ENCODE data around the gene PTRHD1. TPM values are rescaled to one million over a fixed set of nuclear protein-coding genes. Genes with fewer than 3 reads are reported as not detected.
A peak's percentile ranks its signal among the peaks of the same experiment; 100 is the strongest.

The PTRHD1 gene
- total RNA-seq, 1 experiment from 2014 or later, result 23.6 TPM

GRCh38 chr2:24824966-24825882 is 32.0 kb upstream of the PTRHD1 start:
- Histone ChIP-seq H3K4me1 (replicated peaks; ENCODE audit: insufficient read depth) (no peaks in the 10 kb centered on the region), H3K27me3 (ENCODE audit: insufficient read depth, low read depth) (no peaks in the 10 kb centered on the region), H3K27ac (no peak overlapping the region), H3F3A (ENCODE audit: insufficient read depth, low read depth) (peaks cover 5% of the 10 kb centered on the region; the same call in 1 of the 2 replicates), H4K20me1 (ENCODE audit: insufficient read depth) (no peaks in the 10 kb centered on the region), H3K36me3 (ENCODE audit: low read depth) (no peaks in the 10 kb centered on the region; the same call in 1 of the 2 replicates), H3K4me3 (no peak overlapping the region), H3K9me2 (ENCODE audit: insufficient read depth) (no peaks in the 10 kb centered on the region), H3K79me2 (ENCODE audit: low read depth) (no peaks in the 10 kb centered on the region), H3K4me2 (no peak overlapping the region), H2AFZ (no peak overlapping the region), H3K9me3 (ENCODE audit: insufficient read depth, low read depth) (no peaks in the 10 kb centered on the region)
- ChIA-PET CTCF (no interaction called here), POLR2A (ENCODE audit: unreplicated experiment) (no interaction called here)
- no TSS peak for BruUV-seq (replicated peaks)
- DNase-seq, result no peak
- TF ChIP-seq EZH2 (IDR thresholded peaks at IDR 0.05; ENCODE audit: low read depth), result no peak
- peak; percentile 75 for TF ChIP-seq CTCF (conservative IDR thresholded peaks at IDR 0.05)
- intact Hi-C loops (cut with micrococcal nuclease; ENCODE audit: unreplicated experiment), result loop anchor here (5.0 kb wide), 1 partner anchor 598 kb away; no protein-coding TSS in a partner anchor

- ChIA-PET CTCF (interaction anchor here (0.6 to 0.7 kb wide), 2 partner anchors 332 to 789 kb away, joined by 4 to 10 read pairs; no protein-coding TSS in a partner anchor), POLR2A (ENCODE audit: unreplicated experiment) (no interaction called here)
- Histone ChIP-seq H3K9me2 (ENCODE audit: insufficient read depth) (no peaks in the 10 kb centered on the region), H3K27me3 (ENCODE audit: insufficient read depth, low read depth) (no peaks in the 10 kb centered on the region), H3K36me3 (ENCODE audit: low read depth) (peaks cover 5% of the 10 kb centered on the region; the same call in 1 of the 2 replicates), H3F3A (ENCODE audit: insufficient read depth, low read depth) (peaks cover 5% of the 10 kb centered on the region; the same call in 1 of the 2 replicates), H3K79me2 (ENCODE audit: low read depth) (no peaks in the 10 kb centered on the region), H4K20me1 (ENCODE audit: insufficient read depth) (no peaks in the 10 kb centered on the region), H3K4me1 (replicated peaks; ENCODE audit: insufficient read depth) (no peaks in the 10 kb centered on the region), H2AFZ (no peak overlapping the region), H3K27ac (no peak overlapping the region), H3K4me2 (no peak overlapping the region), H3K4me3 (no peak overlapping the region), H3K9me3 (ENCODE audit: insufficient read depth, low read depth) (no peaks in the 10 kb centered on the region)
- intact Hi-C loops (cut with micrococcal nuclease; ENCODE audit: unreplicated experiment), result no loop called here
- DNase-seq, result no peak
- no TSS peak for BruUV-seq (replicated peaks)
- TF ChIP-seq CTCF (conservative IDR thresholded peaks at IDR 0.05), result no peak
- no peak for TF ChIP-seq EZH2 (IDR thresholded peaks at IDR 0.05; ENCODE audit: low read depth)
Observed at GRCh38 chr2:24824071-24824588, 30.9 kb upstream of the PTRHD1 start.

- Histone ChIP-seq H3K4me1 (replicated peaks; ENCODE audit: insufficient read depth) (no peaks in the 10 kb centered on the region), H3K4me3 (no peak overlapping the region), H3K27me3 (ENCODE audit: insufficient read depth, low read depth) (no peaks in the 10 kb centered on the region), H4K20me1 (ENCODE audit: insufficient read depth) (no peaks in the 10 kb centered on the region), H3K9me3 (ENCODE audit: insufficient read depth, low read depth) (no peaks in the 10 kb centered on the region), H3K79me2 (ENCODE audit: low read depth) (no peaks in the 10 kb centered on the region), H3K4me2 (no peak overlapping the region), H2AFZ (no peak overlapping the region), H3K36me3 (ENCODE audit: low read depth) (peaks cover 5% of the 10 kb centered on the region; the same call in 1 of the 2 replicates), H3F3A (ENCODE audit: insufficient read depth, low read depth) (peaks cover 2% of the 10 kb centered on the region; the same call in 1 of the 2 replicates), H3K27ac (no peak overlapping the region), H3K9me2 (ENCODE audit: insufficient read depth) (no peaks in the 10 kb centered on the region)
- POLR2A ChIA-PET (ENCODE audit: unreplicated experiment), result no interaction called here
- no TSS peak for BruUV-seq (replicated peaks)
- CTCF ChIA-PET, result no interaction called here
- intact Hi-C loops (cut with micrococcal nuclease; ENCODE audit: unreplicated experiment), result no loop called here
- no peak for TF ChIP-seq CTCF (conservative IDR thresholded peaks at IDR 0.05)
- TF ChIP-seq EZH2 (IDR thresholded peaks at IDR 0.05; ENCODE audit: low read depth), result no peak
- DNase-seq, result no peak
Observed at GRCh38 chr2:24822049-24822706, 29.0 kb upstream of the PTRHD1 start.
